Fibroblast of peridontal ligament (primary cell): ENCODE data around the gene SCCPDH.
"Not testable (repeated sequence)": the region's sequence is repeated elsewhere in the genome, so short reads cannot be mapped to it uniquely, and the experiment has no call there.

ENCODE experiments used
- DNase-seq: peaks from one replicate; pipeline ENCODE4 v3.0.0-alpha.2; 2010; ENCODE audit errors: extremely low read depth

The SCCPDH gene

GRCh38 chr1:246800756-246801155 lies 76.5 kb downstream of the SCCPDH start:
- DNase-seq: no peak

GRCh38 chr1:246801241-246802020 lies 77.2 kb downstream of the SCCPDH start:
- no peak for DNase-seq

- no peak for DNase-seq
Measured at GRCh38 chr1:246803373-246803772, 79.2 kb downstream of the SCCPDH start.

- no peak for DNase-seq
Measured at GRCh38 chr1:246803883-246804282, 79.7 kb downstream of the SCCPDH start.

- peak; percentile 34 for DNase-seq
Measured at GRCh38 chr1:246805135-246805716, 81.0 kb downstream of the SCCPDH start.

- DNase-seq: no peak
Measured at GRCh38 chr1:246809473-246809872, 85.3 kb downstream of the SCCPDH start.

- DNase-seq: no peak
Measured at GRCh38 chr1:246811985-246812384, 87.8 kb downstream of the SCCPDH start.

- not testable (repeated sequence) for DNase-seq
Measured at GRCh38 chr1:246813325-246813724, 89.1 kb downstream of the SCCPDH start.

- DNase-seq: no peak
Measured at GRCh38 chr1:246814890-246815289, 90.7 kb downstream of the SCCPDH start.

GRCh38 chr1:246815693-246816270 lies 91.6 kb downstream of the SCCPDH start:
- no peak for DNase-seq
